CD4-positive, alpha-beta memory T cell (primary cell): Measurements from ENCODE around the gene LRP8. TPM values are rescaled to one million over a fixed set of nuclear protein-coding genes. Genes with fewer than 3 reads are reported as not detected.

Experiments
- CTCF ChIA-PET: fragments of 350-600 bp; sonication (Branson Sonifier 250); formaldehyde crosslinking; loops from one replicate; lab custom pipeline; 2021; ENCODE audit warnings: inconsistent platforms; ENCODE audit not compliant: partially characterized antibody; lab: Charles Lee
- POLR2A ChIA-PET: fragments of 350-600 bp; sonication (Branson Sonifier 250); formaldehyde crosslinking; loops from one replicate; lab custom pipeline; 2021; ENCODE audit not compliant: partially characterized antibody; lab: Charles Lee
- DNase-seq, 5 donors: peaks; one replicate each; pipeline versions ENCODE4 v3.0.0 to v3.0.0-alpha.2; 2020 to 2022; ENCODE audit warnings: mixed read lengths in 1 of 5
- H3K27ac ChIP-seq: one replicate; pipeline ENCODE4 v1.7.0; 2013; ENCODE audit warnings: low read depth, low read length
- H3K27me3 ChIP-seq: 2 replicates; pipeline ENCODE4 v1.7.0; 2013; ENCODE audit warnings: mild to moderate bottlenecking, low read length, moderate library complexity; ENCODE audit not compliant: insufficient read depth
- H3K36me3 ChIP-seq: 2 replicates; pipeline ENCODE4 v1.7.0; 2013; ENCODE audit warnings: mild to moderate bottlenecking, low read length, moderate library complexity; ENCODE audit not compliant: insufficient read depth
- H3K4me1 ChIP-seq: 2 replicates; pipeline ENCODE4 v1.7.0; 2013; ENCODE audit warnings: mild to moderate bottlenecking, low read length, moderate library complexity; ENCODE audit not compliant: insufficient read depth
- H3K4me3 ChIP-seq, 2 donors: one replicate each; pipeline ENCODE4 v1.7.0; 2013; ENCODE audit warnings: low read length in 2 of 2, mild to moderate bottlenecking in 1 of 2
- H3K9me3 ChIP-seq, 2 donors: one replicate each; pipeline ENCODE4 v1.7.0; 2013; ENCODE audit warnings: low read length in 2 of 2, control low read depth in 1 of 2; ENCODE audit not compliant: control insufficient read depth in 1 of 2
- H3K27ac Mint-ChIP-seq, 7 donors: one replicate each; pipeline ENCODE4 v1.8.0; 2020 to 2021; ENCODE audit warnings: mixed read lengths in 7 of 7, mild to moderate bottlenecking in 6 of 7, inconsistent platforms in 3 of 7, moderate library complexity in 3 of 7
- H3K27me3 Mint-ChIP-seq, 2 donors: one replicate each; pipeline ENCODE4 v1.8.0; 2020 to 2021; ENCODE audit warnings: mixed read lengths in 2 of 2
- H3K36me3 Mint-ChIP-seq, 2 donors: one replicate each; pipeline ENCODE4 v1.8.0; 2020 to 2021; ENCODE audit warnings: mixed read lengths in 2 of 2, inconsistent platforms in 1 of 2, mild to moderate bottlenecking in 1 of 2
- H3K4me1 Mint-ChIP-seq, 4 donors: one replicate each; pipeline ENCODE4 v1.8.0; 2020 to 2021; ENCODE audit warnings: mixed read lengths in 4 of 4, mild to moderate bottlenecking in 1 of 4
- H3K4me3 Mint-ChIP-seq, 8 donors: one replicate each; pipeline ENCODE4 v1.8.0; 2020 to 2021; ENCODE audit warnings: mixed read lengths in 8 of 8, mild to moderate bottlenecking in 7 of 8, moderate library complexity in 6 of 8, inconsistent platforms in 3 of 8
- H3K9me3 Mint-ChIP-seq, 8 donors: one replicate each; pipeline ENCODE4 v1.8.0; 2020 to 2021; ENCODE audit warnings: mixed read lengths in 8 of 8, mild to moderate bottlenecking in 5 of 8, inconsistent platforms in 3 of 8, moderate library complexity in 1 of 8
- intact Hi-C: fragments of 100-400 bp; cut with micrococcal nuclease; formaldehyde crosslinking; loops from one replicate; pipeline ENCODE4 v1.15.1; 2023
- polyA plus RNA-seq, 2 donors: library from polyadenylated mRNA; unstranded; fragments of 300-500 nt; fragmentation: Illumina TruSeq; gene quantifications; one replicate each; pipeline ENCODE4 v1.2.3, GENCODE V29; 2021
- total RNA-seq, 2 experiments: library from RNA; stranded (reverse); gene quantifications; one replicate each; pipeline ENCODE4 v1.2.3, GENCODE V29; 2021

The LRP8 gene
- total and polyA plus RNA-seq, 4 experiments from 2014 or later, result 0.91 to 17.6 (median 10.0) TPM

DNA sequence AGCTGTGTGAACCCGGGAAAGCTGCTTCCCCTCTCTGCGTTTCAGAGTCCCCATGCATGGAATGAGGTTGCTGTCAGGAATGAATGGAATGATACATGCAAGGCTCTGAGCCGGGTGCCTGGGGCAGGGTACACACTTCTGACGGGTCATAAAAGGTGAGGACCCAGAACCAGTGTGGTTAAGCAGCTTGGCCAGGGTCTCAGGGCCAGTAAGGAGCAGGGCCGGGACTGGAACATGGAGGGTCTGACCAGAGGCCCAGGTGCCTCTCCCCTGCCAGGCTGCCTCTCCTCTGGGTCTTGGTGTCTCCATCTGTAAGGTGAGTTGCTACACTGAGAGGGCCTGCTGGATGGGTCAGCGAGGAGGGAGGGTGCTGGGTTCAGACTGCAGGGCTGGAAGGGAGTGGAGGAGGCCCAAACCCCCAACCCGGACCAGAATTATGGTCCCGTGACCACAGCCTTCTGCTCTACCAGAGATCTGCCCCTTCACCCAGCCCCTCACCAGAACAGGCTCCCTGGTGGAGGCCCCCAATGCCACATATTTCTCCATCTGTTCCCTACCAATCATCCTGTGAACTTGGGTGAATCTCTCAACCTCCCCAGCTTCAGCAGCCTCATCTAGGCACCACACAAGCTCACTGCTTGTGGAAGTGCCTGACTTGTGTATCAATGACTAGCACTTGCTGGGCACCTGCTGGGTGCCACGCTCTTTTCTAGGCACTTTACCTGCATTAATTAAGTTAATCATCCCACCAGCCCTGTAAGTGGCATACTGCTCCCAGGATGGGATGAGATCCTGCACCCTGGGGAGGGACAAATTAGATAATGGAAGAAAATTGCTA lies 16.2 kb upstream of the LRP8 start:
- DNase-seq, result no peak
- intact Hi-C loops, result no loop called here

DNA sequence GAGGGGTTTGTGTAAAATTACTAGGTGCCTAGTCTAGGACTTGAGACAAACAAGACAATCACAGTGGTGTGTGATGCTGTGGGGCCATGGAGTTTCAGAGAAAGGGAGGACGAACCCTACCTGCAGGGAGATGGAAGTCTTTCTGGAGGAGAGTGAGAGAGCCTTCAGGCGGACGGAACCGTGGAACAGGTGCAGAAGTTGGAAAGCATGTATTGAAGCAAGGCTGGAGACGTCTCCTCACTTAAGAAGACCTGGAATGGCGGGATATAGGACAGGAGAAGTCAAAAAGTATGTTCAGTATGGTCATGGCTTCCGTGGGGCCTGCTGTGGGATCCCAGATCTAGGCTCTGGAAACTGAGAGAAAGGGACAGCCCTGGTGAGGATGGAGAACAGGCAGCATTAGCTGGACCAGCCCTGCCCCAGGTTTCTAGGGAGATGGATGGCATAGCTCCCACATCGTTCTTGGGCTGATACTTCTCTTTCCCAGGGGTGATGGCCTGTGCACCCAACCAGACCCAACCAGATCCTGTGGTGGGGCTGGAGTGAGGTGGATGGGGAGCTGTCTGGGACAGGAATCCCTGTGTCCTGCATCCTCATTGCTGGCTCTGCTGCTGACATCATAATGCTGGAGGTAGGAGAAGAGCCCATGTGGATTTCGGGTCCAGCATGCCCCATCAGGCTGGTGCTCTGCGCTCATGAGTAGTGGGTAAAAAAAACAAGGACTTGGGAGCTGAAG lies 15.0 kb upstream of the LRP8 start:
- Mint-ChIP-seq H3K27me3 (no peaks in the 10 kb centered on the region), H3K27ac (peak overlapping the region in 3 of 7 donors; percentile 0 to 65 (median 8)), H3K4me1 (no peaks in the 10 kb centered on the region), H3K36me3 (no peaks in the 10 kb centered on the region), H3K9me3 (no peaks in the 10 kb centered on the region), H3K4me3 (no peak overlapping the region)
- Histone ChIP-seq H3K9me3 (no peaks in the 10 kb centered on the region), H3K36me3 (no peaks in the 10 kb centered on the region), H3K27me3 (no peaks in the 10 kb centered on the region), H3K4me1 (no peaks in the 10 kb centered on the region), H3K4me3 (no peak overlapping the region), H3K27ac (no peak overlapping the region)
- CTCF ChIA-PET, result interaction anchor here (2.1 kb wide), 1 partner anchor 64 kb away, joined by 7 read pairs; no protein-coding TSS in a partner anchor
- DNase-seq, result no peak
- intact Hi-C loops, result no loop called here
- POLR2A ChIA-PET, result no interaction called here

More for the DNA sequence above, 16.2 kb upstream of the LRP8 start:
- Histone ChIP-seq H3K4me1 (no peaks in the 10 kb centered on the region), H3K4me3 (no peak overlapping the region), H3K27me3 (no peaks in the 10 kb centered on the region), H3K27ac (no peak overlapping the region), H3K9me3 (no peaks in the 10 kb centered on the region), H3K36me3 (no peaks in the 10 kb centered on the region)
- POLR2A ChIA-PET, result no interaction called here
- Mint-ChIP-seq H3K36me3 (no peaks in the 10 kb centered on the region), H3K4me1 (no peaks in the 10 kb centered on the region), H3K27me3 (no peaks in the 10 kb centered on the region), H3K27ac (no peak overlapping the region), H3K9me3 (no peaks in the 10 kb centered on the region), H3K4me3 (no peak overlapping the region)
- CTCF ChIA-PET, result interaction anchor here (2.1 kb wide), 1 partner anchor 65 kb away, joined by 7 read pairs; no protein-coding TSS in a partner anchor

- Mint-ChIP-seq H3K27ac (peak overlapping the region in 1 of 7 donors; percentile 65), H3K9me3 (no peaks in the 10 kb centered on the region), H3K36me3 (no peaks in the 10 kb centered on the region), H3K4me3 (no peak overlapping the region), H3K27me3 (no peaks in the 10 kb centered on the region), H3K4me1 (no peaks in the 10 kb centered on the region)
- Histone ChIP-seq H3K4me1 (no peaks in the 10 kb centered on the region), H3K27ac (no peak overlapping the region), H3K36me3 (no peaks in the 10 kb centered on the region), H3K27me3 (no peaks in the 10 kb centered on the region), H3K4me3 (no peak overlapping the region), H3K9me3 (no peaks in the 10 kb centered on the region)
- ChIA-PET CTCF (interaction anchor here (2.1 kb wide), 1 partner anchor 63 kb away, joined by 7 read pairs; no protein-coding TSS in a partner anchor), POLR2A (no interaction called here)
- DNase-seq, result no peak
- intact Hi-C loops, result no loop called here
These were observed 14.3 kb upstream of the LRP8 start for GRCh38 chr1:53341961-53342707.

GRCh38 chr1:53341521-53341895 lies 13.6 kb upstream of the LRP8 start:
- Histone ChIP-seq H3K9me3 (no peaks in the 10 kb centered on the region), H3K4me1 (no peaks in the 10 kb centered on the region), H3K27me3 (no peaks in the 10 kb centered on the region), H3K36me3 (no peaks in the 10 kb centered on the region), H3K4me3 (no peak overlapping the region), H3K27ac (no peak overlapping the region)
- Mint-ChIP-seq H3K4me3 (no peak overlapping the region), H3K27me3 (no peaks in the 10 kb centered on the region), H3K4me1 (no peaks in the 10 kb centered on the region), H3K9me3 (no peaks in the 10 kb centered on the region), H3K36me3 (no peaks in the 10 kb centered on the region), H3K27ac (peak overlapping the region in 2 of 7 donors; percentile 15 to 31)
- POLR2A ChIA-PET, result no interaction called here
- intact Hi-C loops, result no loop called here
- no peak for DNase-seq
- CTCF ChIA-PET, result no interaction called here

- no peak for DNase-seq
- H3K4me1 ChIP-seq, result no peaks in the 10 kb centered on the region
- CTCF ChIA-PET, result interaction anchor here (1.1 kb wide), 1 partner anchor 63 kb away, joined by 5 read pairs; no protein-coding TSS in a partner anchor
- intact Hi-C loops, result no loop called here
- no peaks in the 10 kb centered on the region for H3K9me3 Mint-ChIP-seq
- POLR2A ChIA-PET, result no interaction called here
- H3K4me3 ChIP-seq, result no peak overlapping the region
- H3K27me3 Mint-ChIP-seq, result no peaks in the 10 kb centered on the region
- no peaks in the 10 kb centered on the region for H3K27me3 ChIP-seq
- H3K36me3 Mint-ChIP-seq, result no peaks in the 10 kb centered on the region
- no peak overlapping the region for H3K27ac ChIP-seq
- H3K4me3 Mint-ChIP-seq, result no peak overlapping the region
- no peaks in the 10 kb centered on the region for H3K9me3 ChIP-seq
- no peaks in the 10 kb centered on the region for H3K36me3 ChIP-seq
- H3K27ac Mint-ChIP-seq, result peak overlapping the region in 1 of 7 donors; percentile 4
- H3K4me1 Mint-ChIP-seq, result no peaks in the 10 kb centered on the region
These were observed 13.0 kb upstream of the LRP8 start for GRCh38 chr1:53340660-53341520.

DNA sequence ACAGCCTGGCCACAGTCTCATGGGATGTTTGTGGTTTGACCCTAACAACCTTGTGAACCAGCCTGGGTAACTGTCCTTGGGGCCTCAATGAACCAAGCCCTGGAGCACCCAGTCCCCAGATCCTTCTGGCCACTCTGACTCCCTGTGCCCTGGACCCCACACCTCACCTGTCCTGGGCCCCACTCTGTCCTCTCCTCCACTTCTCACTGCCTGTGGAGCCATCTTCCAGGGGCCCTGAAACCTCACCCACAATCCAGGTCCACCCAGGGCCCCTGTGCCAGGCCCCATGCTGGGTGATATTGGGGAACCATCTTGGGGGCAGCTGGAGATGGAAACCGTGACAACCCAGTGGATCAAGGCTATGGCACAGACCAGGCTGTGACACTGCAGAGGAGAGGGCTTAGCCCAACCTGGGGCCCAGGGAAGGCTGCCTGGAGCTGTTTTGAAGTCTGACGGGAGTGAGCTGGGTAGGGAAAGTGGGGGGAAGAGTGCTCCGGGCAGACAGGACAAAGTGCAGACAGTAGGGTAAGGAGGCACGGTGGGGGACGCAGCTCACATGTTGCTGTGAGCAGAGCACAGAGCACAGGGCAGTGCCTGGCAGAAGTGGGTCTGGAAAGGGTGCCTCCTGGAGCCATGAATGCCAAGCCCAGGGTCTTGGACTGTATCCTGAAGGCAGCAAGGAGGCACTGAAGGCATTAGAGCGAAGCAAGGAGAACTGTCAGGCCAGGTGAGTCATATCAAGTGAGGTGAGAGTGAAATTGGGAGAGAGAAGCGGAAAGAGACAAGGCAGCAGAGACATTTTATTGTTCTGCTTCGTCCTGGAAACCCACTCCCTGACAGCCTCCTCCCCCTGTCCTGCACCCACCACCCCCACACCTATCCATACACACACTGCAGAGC lies 12.1 kb upstream of the LRP8 start:
- H3K27ac Mint-ChIP-seq, result no peak overlapping the region
- no peaks in the 10 kb centered on the region for H3K9me3 Mint-ChIP-seq
- intact Hi-C loops, result no loop called here
- no peaks in the 10 kb centered on the region for H3K27me3 ChIP-seq
- DNase-seq, result no peak
- H3K4me3 Mint-ChIP-seq, result no peak overlapping the region
- H3K27ac ChIP-seq, result no peak overlapping the region
- H3K36me3 Mint-ChIP-seq, result no peaks in the 10 kb centered on the region
- ChIA-PET POLR2A (no interaction called here), CTCF (interaction anchor here (1.1 kb wide), 1 partner anchor 62 kb away, joined by 5 read pairs; no protein-coding TSS in a partner anchor)
- peaks cover 4 to 9% (median 5%) of the 10 kb centered on the region in 4 donors for H3K4me1 Mint-ChIP-seq
- H3K27me3 Mint-ChIP-seq, result no peaks in the 10 kb centered on the region
- peaks cover 5% of the 10 kb centered on the region for H3K4me1 ChIP-seq
- no peak overlapping the region for H3K4me3 ChIP-seq
- H3K9me3 ChIP-seq, result no peaks in the 10 kb centered on the region
- no peaks in the 10 kb centered on the region for H3K36me3 ChIP-seq
